Left ventricle myocardium superior (tissue), 1 donor: Measurements from ENCODE around the gene DAB2. TPM values are rescaled to one million over a fixed set of nuclear protein-coding genes. Genes with fewer than 3 reads are reported as not detected.

ENCODE experiments used
- ATAC-seq: fragments of 200-7000 bp; cut with Tn5 transposase; one replicate; pipeline ENCODE4 v1.9.1; 2020; ENCODE audit warnings: mild to moderate bottlenecking, moderate library complexity
- DNase-seq: peaks from one replicate; pipeline ENCODE4 v3.0.0-alpha.2; 2020
- intact Hi-C: fragments of 100-400 bp; cut with micrococcal nuclease; formaldehyde crosslinking; loops from one replicate; pipeline ENCODE4 v1.11.0; 2022
- long read RNA-seq: library from polyadenylated mRNA; unstranded; transcript quantifications from one replicate; pipeline ENCODE4 v2.0.0, GENCODE V29; 2021
- total RNA-seq: library from RNA; stranded (reverse); fragmentation: NEBNext Ultra II Directional; extraction: Animal tissue kit (Norgen Biotek cat#: 25700); gene quantifications from one replicate; pipeline ENCODE4 v1.2.1, GENCODE V29; 2021
- donor health status: DM: no; HTN: yes; CAD: no; lungs with severe emphysema.

DAB2 gene
- total RNA-seq, result 32.4 TPM
- long read RNA-seq, full-length matches to known transcripts, result 4 of 16 reads
- long read RNA-seq, partial matches to known transcripts, result 12 of 16 reads
- long read RNA-seq, other reads (novel, unspliced or antisense), result 0 of 16 reads

DNA sequence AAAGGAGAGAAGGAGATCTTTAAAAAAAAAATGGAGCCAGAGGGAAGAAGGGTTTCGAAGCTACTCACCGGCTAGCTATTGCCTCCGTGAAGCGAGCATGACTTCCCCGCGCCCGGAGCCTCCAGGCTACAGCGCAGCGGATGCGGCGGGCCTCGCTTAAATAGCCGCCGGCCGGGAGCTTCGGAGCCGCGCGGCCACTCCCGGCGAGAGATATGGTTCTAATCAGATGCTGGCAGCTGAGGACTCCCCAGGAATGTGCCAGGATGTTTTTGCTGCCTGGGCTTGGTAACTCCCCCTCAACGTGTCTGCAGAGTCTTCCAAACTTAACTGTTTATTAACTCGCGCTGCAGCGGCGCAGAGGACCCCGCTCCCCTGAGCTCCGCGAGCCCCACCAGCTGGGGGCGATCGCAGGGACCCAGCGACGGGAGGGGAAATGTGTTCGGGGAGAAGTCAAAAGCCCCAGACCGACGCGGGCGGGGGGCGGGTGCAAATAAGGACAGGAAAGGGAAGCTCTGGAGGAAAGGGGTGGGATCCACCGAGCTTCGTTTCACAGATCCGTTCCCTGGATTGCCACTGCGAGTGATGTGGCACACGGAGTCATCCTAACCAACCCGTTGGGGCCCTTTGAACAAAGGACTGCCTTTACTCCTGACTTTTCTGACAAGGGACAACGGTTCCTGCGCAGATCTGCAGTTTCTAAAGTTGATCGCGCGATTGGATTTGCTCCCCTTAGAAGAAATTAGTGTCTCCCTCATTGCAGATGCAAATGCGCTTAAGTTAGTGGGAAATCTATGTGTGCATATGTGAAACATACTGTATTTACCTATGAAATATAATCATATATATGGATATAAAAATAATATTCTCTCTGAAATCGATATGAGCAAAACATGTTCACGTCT, at the start of gene DAB2:
Gene DAB2 (minus strand): TSS at position 245 of the 902 bp plus-strand sequence. CDS start 30,660 bp downstream, outside the sequence.
- DNase-seq, result peak; percentile 89
- intact Hi-C loops, result loop anchor here (5.0 kb wide), 1 partner anchor 102 kb away; no protein-coding TSS in a partner anchor
- ATAC-seq, result peak; percentile 80

DNA sequence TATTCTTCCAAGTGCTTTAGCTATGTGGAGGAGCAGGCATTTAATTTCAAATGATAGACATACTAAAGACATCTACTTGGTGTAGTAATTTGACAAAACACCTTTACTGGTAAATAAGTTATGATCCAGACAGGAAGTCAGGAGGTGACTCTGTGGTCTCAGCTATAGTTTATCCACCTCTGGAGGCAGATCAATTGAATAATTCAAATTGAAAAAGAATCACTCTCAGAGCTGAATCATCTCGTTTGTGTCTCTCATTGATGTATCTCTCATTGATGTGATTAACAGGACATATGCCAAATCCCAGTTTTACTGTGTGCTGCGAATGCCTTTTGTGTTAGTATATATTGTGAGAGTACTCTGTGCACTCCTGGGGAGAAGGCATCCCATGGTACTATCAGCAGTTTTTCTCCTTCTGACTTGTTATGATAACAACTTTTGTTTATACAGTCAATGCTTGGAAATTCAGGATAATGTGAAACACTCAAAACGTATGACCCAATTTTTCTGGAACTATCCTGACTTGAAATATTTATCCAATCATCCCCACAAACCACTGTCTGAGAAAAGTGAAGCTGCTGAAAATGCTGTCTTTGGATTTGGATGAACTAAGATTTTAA, 48.5 kb upstream of the DAB2 start:
- intact Hi-C loops, result no loop called here
- no peak for ATAC-seq
- no peak for DNase-seq

DNA sequence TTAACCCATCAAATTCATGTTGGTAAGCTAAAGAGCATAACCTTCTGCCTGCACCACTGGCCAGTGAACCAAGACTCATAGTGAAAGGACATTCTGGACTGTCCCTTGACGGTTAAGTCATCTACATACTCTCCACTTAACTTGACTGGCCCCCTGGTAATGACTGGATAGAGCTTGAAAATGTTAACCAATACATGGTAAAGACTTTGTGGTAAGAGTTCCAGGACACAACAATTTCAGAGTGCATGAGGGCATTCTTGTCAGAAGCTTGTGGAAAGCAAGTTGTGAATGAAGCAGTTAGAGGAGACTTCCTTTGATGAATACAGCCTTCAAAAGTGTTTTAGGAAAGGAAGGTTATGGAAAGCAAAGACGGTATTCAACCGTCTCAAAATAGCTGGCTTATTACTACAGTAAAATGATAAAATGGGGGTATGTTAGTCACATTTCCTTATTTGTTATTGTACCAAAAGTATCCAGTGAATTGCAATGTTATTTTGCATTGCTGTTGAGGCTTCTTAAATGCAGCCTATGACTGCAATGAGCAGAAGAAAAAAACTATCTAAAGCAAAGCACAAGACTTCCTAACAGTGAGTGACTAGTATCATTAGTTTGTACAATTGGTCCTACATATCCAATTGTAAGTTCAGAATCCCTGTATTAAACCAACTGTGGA, 47.2 kb upstream of the DAB2 start:
- no peak for ATAC-seq

GRCh38 chr5:39470811-39471210, 46.0 kb upstream of the DAB2 start:
- intact Hi-C loops, result no loop called here
- ATAC-seq (no peak), DNase-seq (no peak)

More for the DNA sequence above, 47.2 kb upstream of the DAB2 start:
- intact Hi-C loops, result no loop called here
- no peak for DNase-seq

GRCh38 chr5:39469777-39470415, 45.1 kb upstream of the DAB2 start:
- ATAC-seq (peak; percentile 81), DNase-seq (no peak)
- intact Hi-C loops, result no loop called here

DNA sequence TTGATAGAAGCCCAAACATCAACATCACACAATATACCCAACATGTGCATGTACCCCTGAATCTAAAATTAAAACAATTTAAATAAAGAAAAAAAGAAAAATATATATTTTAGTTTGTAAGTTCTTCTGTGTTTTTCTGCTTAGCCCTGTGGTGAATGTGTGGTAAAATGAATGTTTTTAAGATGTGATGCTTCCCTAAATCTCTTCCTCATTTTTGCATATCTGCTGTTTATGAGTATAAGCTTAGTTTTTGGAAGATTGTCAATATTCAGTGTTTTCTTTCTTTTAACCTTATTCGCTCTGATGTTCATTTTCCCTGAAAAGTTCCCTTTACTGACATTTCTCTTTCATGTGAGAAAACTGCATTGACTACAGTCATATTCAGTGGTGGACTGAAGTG, 44.4 kb upstream of the DAB2 start:
- DNase-seq (no peak), ATAC-seq (no peak)
- intact Hi-C loops, result no loop called here

DNA sequence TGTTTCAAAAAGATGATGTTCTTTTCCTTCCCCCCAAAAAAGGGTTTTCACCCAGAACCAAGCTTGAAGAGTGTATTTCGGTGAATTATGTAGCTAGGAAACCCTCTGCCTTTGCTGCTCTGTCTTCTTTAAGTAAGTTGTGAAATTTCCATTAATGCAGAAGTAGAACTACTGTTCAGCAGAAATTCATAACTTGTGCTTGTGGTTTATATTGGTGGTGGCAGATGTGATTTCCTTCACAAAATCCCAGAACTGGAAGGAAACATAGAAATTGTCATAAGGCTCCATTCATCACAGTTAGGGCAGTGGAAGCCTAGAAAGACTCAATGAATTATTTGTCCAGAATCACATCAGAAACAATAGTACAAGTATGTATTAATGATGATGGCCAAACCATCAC, 42.1 kb upstream of the DAB2 start:
- ATAC-seq (peak; percentile 47), DNase-seq (no peak)
- intact Hi-C loops, result no loop called here

- intact Hi-C loops, result no loop called here
- ATAC-seq (no peak), DNase-seq (no peak)
Observed at GRCh38 chr5:39465843-39466242, 41.1 kb upstream of the DAB2 start.

DNA sequence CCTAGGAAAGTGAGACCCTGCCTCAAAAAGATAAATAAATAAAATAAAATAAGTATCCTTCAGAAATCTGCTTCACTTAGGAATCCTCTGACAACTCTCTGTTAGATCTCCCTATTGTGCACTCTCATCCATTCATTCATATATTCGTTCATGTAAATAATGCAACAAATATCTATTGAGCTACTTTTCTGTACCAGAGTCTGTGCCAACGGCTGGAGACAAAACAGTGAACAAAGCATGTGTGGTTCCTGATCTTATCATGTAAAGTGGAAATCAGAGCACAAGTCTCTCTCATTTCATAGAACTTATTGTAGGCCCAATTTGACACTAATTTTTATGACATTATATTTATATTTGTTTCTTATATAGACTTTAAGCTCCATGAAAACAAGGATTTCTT, 40.3 kb upstream of the DAB2 start:
- ATAC-seq, result no peak
- no peak for DNase-seq
- intact Hi-C loops, result no loop called here

- DNase-seq (no peak), ATAC-seq (no peak)
Observed at GRCh38 chr5:39464088-39464487, 39.3 kb upstream of the DAB2 start.

DNA sequence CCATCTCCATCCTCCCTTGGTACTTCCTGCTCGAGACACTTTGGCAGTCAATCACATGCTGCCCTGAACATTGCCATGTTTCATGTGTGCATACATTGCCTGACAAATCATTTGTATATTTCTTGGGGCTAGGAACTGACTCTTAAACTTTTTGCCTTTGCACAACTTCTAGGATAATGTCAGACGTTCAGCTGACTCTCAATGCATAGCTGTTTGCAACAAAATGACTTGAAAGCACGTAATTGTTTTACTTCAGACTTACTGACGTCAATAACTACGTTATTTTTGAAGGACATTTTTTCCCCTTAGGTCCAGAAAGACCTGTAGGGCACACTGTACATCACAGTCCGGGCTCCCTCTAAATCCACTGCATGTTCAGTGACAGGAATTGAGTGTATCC, 37.4 kb upstream of the DAB2 start:
- ATAC-seq (no peak), DNase-seq (no peak)
- intact Hi-C loops, result no loop called here

More at GRCh38 chr5:39464088-39464487, 39.3 kb upstream of the DAB2 start:
- intact Hi-C loops, result no loop called here

DNA sequence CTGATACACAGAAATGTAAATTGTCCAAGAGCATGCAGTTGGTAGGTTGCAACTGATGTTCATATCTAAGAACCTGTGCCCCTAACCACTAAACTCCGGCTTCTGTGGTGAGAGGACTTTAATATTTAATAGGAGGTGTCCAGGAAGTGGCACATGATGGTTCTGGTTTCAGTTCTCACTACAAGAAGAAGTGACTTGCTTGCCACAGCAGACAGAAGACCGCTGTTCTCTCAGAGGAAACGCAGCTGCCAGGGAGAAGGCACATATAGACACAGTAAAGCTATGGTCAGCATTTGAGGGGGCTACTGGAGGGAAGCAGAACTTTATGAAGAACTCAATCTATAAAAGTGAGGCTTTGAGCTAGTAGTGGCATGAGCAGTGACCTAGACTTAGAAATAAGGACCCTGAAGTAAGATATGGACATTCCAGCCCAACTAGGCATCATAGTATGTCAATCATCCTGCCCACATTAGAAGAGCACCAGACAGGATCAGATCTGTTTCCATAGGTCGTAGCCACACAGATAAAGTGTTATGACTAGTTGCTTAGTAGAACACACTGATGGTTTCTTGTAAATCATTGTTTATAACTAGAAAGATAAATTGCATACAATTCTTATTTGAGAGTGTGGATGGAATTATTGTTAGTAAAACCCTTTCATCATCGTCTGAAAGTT, 36.4 kb upstream of the DAB2 start:
- no peak for DNase-seq
- intact Hi-C loops, result no loop called here
- ATAC-seq, result peak; percentile 76

DNA sequence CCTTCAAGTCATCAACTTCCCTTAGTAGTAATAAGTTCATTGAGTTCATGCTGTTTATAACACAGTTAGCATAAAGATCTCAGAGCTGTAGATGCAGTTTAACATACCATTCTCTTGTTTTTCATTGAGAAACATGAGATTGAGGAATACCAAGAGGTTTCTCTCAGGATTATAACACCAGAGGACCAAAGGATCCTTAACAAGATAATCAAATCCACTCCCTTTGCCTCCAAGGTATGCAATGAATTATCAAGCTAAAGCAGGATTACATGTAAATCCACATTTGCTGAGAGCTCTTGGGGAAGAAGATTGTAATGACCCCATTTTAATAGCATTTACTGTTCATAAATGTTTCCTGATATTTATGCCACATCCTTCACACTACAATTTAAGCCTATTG, 35.1 kb upstream of the DAB2 start:
- no peak for ATAC-seq
- DNase-seq, result no peak
- intact Hi-C loops, result no loop called here

- ATAC-seq (no peak), DNase-seq (no peak)
- intact Hi-C loops, result no loop called here
Observed at GRCh38 chr5:39459071-39459470, 34.3 kb upstream of the DAB2 start.

DNA sequence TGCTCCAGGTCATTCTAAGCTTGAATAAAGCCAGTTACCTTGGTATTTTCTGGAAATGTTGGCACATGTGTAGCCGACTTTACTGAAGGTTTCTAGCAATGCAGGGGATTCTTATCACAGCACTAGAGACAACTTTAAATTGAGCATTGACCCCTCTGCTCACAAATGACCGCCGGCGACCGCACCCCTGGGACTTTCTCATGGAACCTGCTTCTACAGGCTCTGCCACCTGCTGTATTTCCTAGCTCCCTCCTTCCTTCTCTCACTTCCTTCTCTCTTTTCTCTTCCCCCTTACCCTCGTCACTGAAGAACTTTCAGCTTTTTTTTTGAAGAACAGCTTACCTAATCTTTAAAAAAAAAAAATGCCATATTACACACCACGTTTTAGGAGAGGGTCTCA, 30.9 kb upstream of the DAB2 start:
- intact Hi-C loops, result no loop called here
- ATAC-seq (no peak), DNase-seq (no peak)

DNA sequence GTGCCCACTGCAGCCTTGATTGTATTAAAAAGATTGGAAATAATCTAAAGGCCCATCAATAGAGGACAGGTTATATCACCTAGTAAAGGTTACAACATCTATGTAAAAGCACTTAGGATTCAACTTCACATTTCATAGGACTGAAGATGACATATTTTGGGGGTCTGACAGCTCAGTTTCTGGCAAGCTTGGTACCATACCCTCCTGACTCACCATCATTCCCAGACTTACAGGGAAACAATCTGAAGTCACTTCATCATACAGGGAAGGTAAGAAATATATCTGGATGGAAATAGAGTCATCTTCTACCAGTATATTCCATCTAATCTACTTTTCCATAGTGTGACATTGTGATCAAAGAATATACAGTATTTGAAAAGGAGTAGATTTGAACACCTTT, 28.8 kb upstream of the DAB2 start:
- intact Hi-C loops, result no loop called here
- ATAC-seq (no peak), DNase-seq (no peak)

GRCh38 chr5:39452846-39453245, 28.1 kb upstream of the DAB2 start:
- intact Hi-C loops, result no loop called here
- DNase-seq (no peak), ATAC-seq (no peak)

DNA sequence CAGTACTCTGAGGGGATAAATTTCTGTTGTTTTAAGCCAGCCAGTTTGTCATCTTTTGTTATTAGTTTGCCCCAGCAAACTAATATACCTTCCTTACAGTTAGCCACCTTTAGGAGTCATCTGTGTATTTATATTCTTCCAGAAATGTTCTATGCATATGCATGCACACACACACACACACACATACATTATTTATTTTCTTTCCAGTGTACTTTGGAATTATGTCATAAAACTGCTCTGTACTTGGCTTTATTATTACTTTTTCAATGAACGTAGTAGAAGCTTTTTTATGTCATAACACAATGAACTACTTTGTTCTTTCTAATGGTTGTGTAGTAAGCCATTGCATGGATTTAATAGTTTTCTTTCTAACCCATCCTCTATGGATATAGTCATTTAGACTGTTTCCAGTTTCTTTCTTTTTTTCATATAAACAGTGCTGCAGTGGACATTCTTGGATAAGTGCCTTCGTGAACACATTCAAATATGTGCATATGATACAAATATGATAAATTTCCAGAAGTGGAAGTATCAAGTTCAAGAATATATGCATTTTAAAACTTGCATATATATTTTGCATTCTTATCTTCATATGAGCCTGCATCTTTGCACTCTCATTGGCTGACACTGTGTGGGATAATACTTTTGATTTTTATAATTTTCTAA, 26.6 kb upstream of the DAB2 start:
- ATAC-seq (no peak), DNase-seq (no peak)
- intact Hi-C loops, result no loop called here
